Sigmoid colon (tissue), 7 donors: ENCODE results near the gene PRR7. TPM values are rescaled to one million over a fixed set of nuclear protein-coding genes. Genes with fewer than 3 reads are reported as not detected.

Experiments
- DNase-seq: peaks from one replicate; pipeline ENCODE4 v3.0.0-alpha.2; 2019
- H3K27ac ChIP-seq, 4 donors: fragments of 200-600 bp; sonication (generic); one replicate each; pipeline ENCODE4 v1.5.1; 2016 to 2019; ENCODE audit warnings: mild to moderate bottlenecking in 1 of 4
- H3K27me3 ChIP-seq, 3 donors: fragments of 200-600 bp; sonication (generic); one replicate each; pipeline ENCODE4 v1.5.1; 2019; ENCODE audit warnings: mild to moderate bottlenecking in 1 of 3
- H3K36me3 ChIP-seq, 4 donors: fragments of 200-600 bp; sonication (generic); one replicate each; pipeline ENCODE4 v1.5.1; 2016 to 2019
- H3K4me1 ChIP-seq, 4 donors: fragments of 200-600 bp; sonication (generic); one replicate each; pipeline ENCODE4 v1.5.1; 2017 to 2019
- H3K4me3 ChIP-seq, 4 donors: fragments of 200-600 bp; sonication (generic); one replicate each; pipeline ENCODE4 v1.5.1; 2017 to 2019; ENCODE audit warnings: mild to moderate bottlenecking in 2 of 4, moderate library complexity in 1 of 4
- H3K9me3 ChIP-seq, 4 donors: fragments of 200-600 bp in 3 of 4; sonication (generic) in 3 of 4; one replicate each; pipeline versions ENCODE4 v1.5.1 to v1.6.1; 2013 to 2019
- EP300 ChIP-seq, 4 donors: sonication (generic); formaldehyde crosslinking; IDR thresholded peaks; one replicate each; pipeline ENCODE4 v1.6.1; 2017; ENCODE audit warnings: antibody characterized with exemption in 4 of 4
- POLR2A ChIP-seq, 2 donors: fragments of 450-650 bp; IDR thresholded peaks; one replicate each; pipeline ENCODE4 v1.6.1; 2016; ENCODE audit warnings: antibody characterized with exemption in 2 of 2, mild to moderate bottlenecking in 2 of 2, moderate library complexity in 2 of 2
- POLR2AphosphoS5 ChIP-seq, 4 donors: sonication (generic); formaldehyde crosslinking; IDR thresholded peaks; one replicate each; pipeline ENCODE4 v1.6.1; 2017; ENCODE audit warnings: antibody characterized with exemption in 4 of 4
- WGBS, 2 donors: extraction: QIAGEN DNeasy Blood & Tissue Kit; methylation state at CpG; one replicate each; pipeline ENCODE4 v1.1.7; 2013; 5-methylcytosine and 5-hydroxymethylcytosine counted together
- intact Hi-C: fragments of 100-400 bp; cut with DNase I; formaldehyde crosslinking; loops from one replicate; pipeline ENCODE4 v1.15.1; 2023
- polyA plus RNA-seq, 3 donors: library from polyadenylated mRNA; stranded (reverse); fragments of 200-250 nt; gene quantifications; one replicate each; pipeline ENCODE4 v1.2.3, GENCODE V29; 2013
- total RNA-seq, 4 donors: library from RNA; depleted of rRNA; stranded (reverse); fragments of >200 nt; gene quantifications; one replicate each; pipeline ENCODE4 v1.1.0, GENCODE V29; 2016
- TF ChIP-seq, protein P1 (sequence below), 4 experiments: fragments of 450-650 bp in 3 of 4; fragments of 200-600 bp in 1 of 4; IDR thresholded peaks; one replicate each; pipeline ENCODE4 v1.5.1; 2016 to 2019; ENCODE audit warnings: antibody characterized with exemption in 4 of 4, mild to moderate bottlenecking in 3 of 4, moderate library complexity in 2 of 4
- donor health status: healthy with polysubstance abuse.
- donor health status: Bipolar disorder and iron deficiency.
- donor health status: healthy.

PRR7 gene
- total and polyA plus RNA-seq, 7 donors = 0.82 to 3.7 (median 2.2) TPM; not detected in 2

GRCh38 chr5:177405805-177406204, 40.8 kb upstream of the PRR7 start:
- H3K36me3 ChIP-seq = no peaks in the 10 kb centered on the region
- H3K4me3 ChIP-seq = no peak overlapping the region
- no peak overlapping the region for H3K27ac ChIP-seq
- TF ChIP-seq EP300 (IDR thresholded peaks at IDR 0.05) = no peak
- TF ChIP-seq POLR2AphosphoS5 (IDR thresholded peaks at IDR 0.05) = no peak
- no peak for TF ChIP-seq POLR2A (IDR thresholded peaks at IDR 0.05)
- TF ChIP-seq, protein P1, sequence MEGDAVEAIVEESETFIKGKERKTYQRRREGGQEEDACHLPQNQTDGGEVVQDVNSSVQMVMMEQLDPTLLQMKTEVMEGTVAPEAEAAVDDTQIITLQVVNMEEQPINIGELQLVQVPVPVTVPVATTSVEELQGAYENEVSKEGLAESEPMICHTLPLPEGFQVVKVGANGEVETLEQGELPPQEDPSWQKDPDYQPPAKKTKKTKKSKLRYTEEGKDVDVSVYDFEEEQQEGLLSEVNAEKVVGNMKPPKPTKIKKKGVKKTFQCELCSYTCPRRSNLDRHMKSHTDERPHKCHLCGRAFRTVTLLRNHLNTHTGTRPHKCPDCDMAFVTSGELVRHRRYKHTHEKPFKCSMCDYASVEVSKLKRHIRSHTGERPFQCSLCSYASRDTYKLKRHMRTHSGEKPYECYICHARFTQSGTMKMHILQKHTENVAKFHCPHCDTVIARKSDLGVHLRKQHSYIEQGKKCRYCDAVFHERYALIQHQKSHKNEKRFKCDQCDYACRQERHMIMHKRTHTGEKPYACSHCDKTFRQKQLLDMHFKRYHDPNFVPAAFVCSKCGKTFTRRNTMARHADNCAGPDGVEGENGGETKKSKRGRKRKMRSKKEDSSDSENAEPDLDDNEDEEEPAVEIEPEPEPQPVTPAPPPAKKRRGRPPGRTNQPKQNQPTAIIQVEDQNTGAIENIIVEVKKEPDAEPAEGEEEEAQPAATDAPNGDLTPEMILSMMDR (IDR thresholded peaks at IDR 0.05) = no peak
- H3K27me3 ChIP-seq = peaks cover 27 to 51% (median 45%) of the 10 kb centered on the region in 3 donors
- DNase-seq = no peak
- intact Hi-C loops = no loop called here
- H3K4me1 ChIP-seq = peaks cover 0 to 33% (median 29%) of the 10 kb centered on the region in 4 donors
- 64 to 86% methylated on average over 5 of the region's 5 CpGs for WGBS, 2 donors
- H3K9me3 ChIP-seq = no peaks in the 10 kb centered on the region

DNA sequence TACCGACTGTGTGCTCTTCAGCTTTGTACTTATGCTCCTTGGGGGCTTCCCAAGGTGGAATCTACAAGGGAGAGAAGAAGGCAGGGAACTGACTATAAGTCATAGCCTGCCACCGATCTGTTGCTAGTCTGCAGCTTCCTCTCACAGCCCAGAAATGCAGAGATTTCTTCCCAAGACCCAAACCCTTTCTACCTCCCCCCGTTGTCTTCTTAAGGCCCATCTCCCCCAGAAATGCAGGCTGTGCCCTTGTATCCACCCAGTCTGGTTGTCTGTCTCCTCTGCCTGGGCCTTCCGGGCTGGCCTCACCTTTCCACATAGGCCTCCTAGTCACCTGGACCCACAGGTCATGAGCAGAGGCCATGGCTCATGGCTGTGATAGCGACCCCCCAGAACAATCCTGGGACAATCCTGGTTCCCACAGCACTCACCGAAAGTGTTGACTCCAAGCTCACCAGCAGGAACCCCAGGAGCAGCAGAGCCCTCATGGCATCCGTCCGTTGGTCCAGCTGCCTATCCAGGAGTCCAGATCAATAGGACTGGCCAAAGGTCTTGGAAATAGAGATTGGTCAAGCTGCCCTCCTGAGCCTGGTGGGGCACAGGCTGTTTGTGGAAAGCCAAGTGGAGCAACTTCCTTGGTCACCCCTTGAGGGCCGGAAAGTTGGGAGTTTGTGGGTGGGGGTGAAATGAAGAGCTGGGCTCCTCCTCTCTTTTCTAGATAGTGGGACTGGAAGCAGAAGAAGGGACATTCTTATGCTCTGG, 37.4 kb upstream of the PRR7 start, which contains the start of gene F12:
Gene F12, minus strand, starts transcription at position 522 of the 759 bp plus-strand sequence. Its CDS starts 37 bp downstream, at position 485.
- H3K27ac ChIP-seq = no peak within 1 kb of the TSS
- TF ChIP-seq, protein P1 (IDR thresholded peaks at IDR 0.05) = no peak
- no peak for TF ChIP-seq POLR2A (IDR thresholded peaks at IDR 0.05)
- no peak for TF ChIP-seq POLR2AphosphoS5 (IDR thresholded peaks at IDR 0.05)
- TF ChIP-seq EP300 (IDR thresholded peaks at IDR 0.05) = no peak
- DNase-seq = no peak
- intact Hi-C loops = no loop called here
- H3K4me1 ChIP-seq = peaks cover 0 to 8% (median 7%) of the 10 kb centered on the region in 4 donors
- no peak within 1 kb of the TSS for H3K4me3 ChIP-seq
- H3K36me3 ChIP-seq = no peaks in the 10 kb centered on the region
- 93 to 94% methylated on average over 9 of the region's 9 CpGs for WGBS, 2 donors
- H3K27me3 ChIP-seq = peaks cover 0 to 16% (median 11%) of the 10 kb centered on the region in 3 donors
- H3K9me3 ChIP-seq = no peaks in the 10 kb centered on the region

DNA sequence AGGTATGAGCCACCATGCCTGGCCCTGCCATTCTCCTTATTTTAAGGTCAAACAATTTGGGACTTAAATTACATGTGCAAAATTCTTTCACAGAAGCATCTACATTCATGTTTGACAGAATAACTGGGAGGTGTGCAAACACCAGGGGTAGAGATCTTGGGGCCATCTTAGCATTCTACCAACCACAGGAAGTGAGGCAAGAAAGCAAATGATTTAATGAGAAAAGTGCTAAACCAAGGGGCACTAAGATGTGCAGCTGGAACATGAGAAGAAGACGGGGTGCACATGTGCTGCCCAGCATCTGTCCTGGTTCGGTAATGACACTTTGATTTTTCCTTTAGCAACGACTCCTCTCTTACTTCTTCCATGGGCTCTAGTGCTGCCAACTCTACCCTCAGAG, 36.0 kb upstream of the PRR7 start:
- no peaks in the 10 kb centered on the region for H3K4me1 ChIP-seq
- no peaks in the 10 kb centered on the region for H3K36me3 ChIP-seq
- peaks cover 0 to 4% (median 0%) of the 10 kb centered on the region in 3 donors for H3K27me3 ChIP-seq
- TF ChIP-seq POLR2AphosphoS5 (IDR thresholded peaks at IDR 0.05) (no peak), POLR2A (IDR thresholded peaks at IDR 0.05) (no peak), EP300 (IDR thresholded peaks at IDR 0.05) (no peak)
- TF ChIP-seq, protein P1 (IDR thresholded peaks at IDR 0.05) = no peak
- DNase-seq = no peak
- H3K27ac ChIP-seq = no peak overlapping the region
- H3K9me3 ChIP-seq = no peaks in the 10 kb centered on the region
- intact Hi-C loops = no loop called here
- H3K4me3 ChIP-seq = no peak overlapping the region
- WGBS, 2 donors = 75 to 92% methylated on average over 3 of the region's 3 CpGs

- Histone ChIP-seq H3K36me3 (no peaks in the 10 kb centered on the region), H3K9me3 (no peaks in the 10 kb centered on the region), H3K27me3 (no peaks in the 10 kb centered on the region), H3K4me3 (no peak overlapping the region), H3K27ac (no peak overlapping the region), H3K4me1 (peaks cover 0 to 6% (median 0%) of the 10 kb centered on the region in 4 donors)
- no peak for DNase-seq
- 66 to 72% methylated on average over 8 of the region's 8 CpGs for WGBS, 2 donors
- no peak for TF ChIP-seq POLR2AphosphoS5 (IDR thresholded peaks at IDR 0.05)
- TF ChIP-seq EP300 (IDR thresholded peaks at IDR 0.05) = no peak
- no peak for TF ChIP-seq POLR2A (IDR thresholded peaks at IDR 0.05)
- TF ChIP-seq, protein P1 (IDR thresholded peaks at IDR 0.05) = no peak
- intact Hi-C loops = no loop called here
Observed at GRCh38 chr5:177412603-177413233, 33.9 kb upstream of the PRR7 start.
